ENCODE results near the gene MINDY4B.

MINDY4B gene

DNA sequence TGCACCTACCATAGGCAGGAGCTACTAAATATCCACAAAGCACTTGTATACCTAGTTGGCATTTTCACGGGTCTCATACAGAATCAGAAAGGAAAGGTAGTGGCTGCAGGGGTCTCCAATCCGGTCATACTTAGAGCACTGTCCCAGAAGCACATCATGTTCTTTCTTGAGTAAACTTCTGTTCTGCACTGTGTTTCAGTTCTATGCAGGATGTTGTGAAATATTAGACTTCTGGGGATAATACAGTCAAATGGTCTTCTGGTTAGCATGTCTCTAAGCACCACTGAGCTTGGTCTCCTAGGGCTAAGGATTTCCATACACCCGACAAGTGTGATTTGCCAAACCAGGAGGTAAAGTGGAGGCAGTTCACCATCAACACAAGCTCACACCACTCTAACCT, 27.9 kb downstream of the MINDY4B start:
- TF ChIP-seq, protein P1, sequence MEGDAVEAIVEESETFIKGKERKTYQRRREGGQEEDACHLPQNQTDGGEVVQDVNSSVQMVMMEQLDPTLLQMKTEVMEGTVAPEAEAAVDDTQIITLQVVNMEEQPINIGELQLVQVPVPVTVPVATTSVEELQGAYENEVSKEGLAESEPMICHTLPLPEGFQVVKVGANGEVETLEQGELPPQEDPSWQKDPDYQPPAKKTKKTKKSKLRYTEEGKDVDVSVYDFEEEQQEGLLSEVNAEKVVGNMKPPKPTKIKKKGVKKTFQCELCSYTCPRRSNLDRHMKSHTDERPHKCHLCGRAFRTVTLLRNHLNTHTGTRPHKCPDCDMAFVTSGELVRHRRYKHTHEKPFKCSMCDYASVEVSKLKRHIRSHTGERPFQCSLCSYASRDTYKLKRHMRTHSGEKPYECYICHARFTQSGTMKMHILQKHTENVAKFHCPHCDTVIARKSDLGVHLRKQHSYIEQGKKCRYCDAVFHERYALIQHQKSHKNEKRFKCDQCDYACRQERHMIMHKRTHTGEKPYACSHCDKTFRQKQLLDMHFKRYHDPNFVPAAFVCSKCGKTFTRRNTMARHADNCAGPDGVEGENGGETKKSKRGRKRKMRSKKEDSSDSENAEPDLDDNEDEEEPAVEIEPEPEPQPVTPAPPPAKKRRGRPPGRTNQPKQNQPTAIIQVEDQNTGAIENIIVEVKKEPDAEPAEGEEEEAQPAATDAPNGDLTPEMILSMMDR (IDR thresholded peaks at IDR 0.05; ENCODE audit: low read depth, low read length, missing control alignments), result no peak
- no peak for DNase-seq (ENCODE audit: low read depth)
- no peak overlapping the region for H3K4me3 ChIP-seq (ENCODE audit: low read depth, low read length)
- in situ Hi-C loops (cut with HindIII; ENCODE audit: low sequenced_read_pairs), result no loop called here

GRCh38 chr3:150876611-150877265, 28.5 kb downstream of the MINDY4B start:
- in situ Hi-C loops (cut with HindIII; ENCODE audit: low sequenced_read_pairs), result no loop called here
- TF ChIP-seq, protein P1 (IDR thresholded peaks at IDR 0.05; ENCODE audit: low read depth, low read length, missing control alignments), result no peak

DNA sequence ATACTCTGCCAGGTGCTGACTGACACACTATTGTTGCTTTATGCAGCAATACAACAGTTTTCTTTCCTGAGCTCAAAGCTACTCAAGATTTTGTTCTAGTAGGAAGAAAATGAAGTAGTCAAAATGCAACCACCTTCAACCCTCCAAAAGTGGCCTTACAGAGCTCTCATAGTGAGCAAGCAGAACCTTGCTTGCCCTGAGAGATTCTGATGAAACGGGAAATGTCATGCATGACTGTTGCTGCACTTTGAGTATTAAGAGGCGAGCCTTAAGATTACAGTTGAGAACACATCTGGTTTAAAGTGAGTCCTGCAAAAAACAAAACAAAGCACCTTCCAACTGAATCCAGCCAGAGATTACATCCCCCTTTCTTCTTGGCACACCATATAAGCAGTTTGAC, 29.7 kb downstream of the MINDY4B start:
- TF ChIP-seq, protein P1 (IDR thresholded peaks at IDR 0.05; ENCODE audit: low read depth, low read length, missing control alignments), result no peak
- DNase-seq (ENCODE audit: low read depth), result no peak
- in situ Hi-C loops (cut with HindIII; ENCODE audit: low sequenced_read_pairs), result no loop called here
- H3K4me3 ChIP-seq (ENCODE audit: low read depth, low read length), result no peak overlapping the region

More at GRCh38 chr3:150876611-150877265, 28.5 kb downstream of the MINDY4B start:
- H3K4me3 ChIP-seq (ENCODE audit: low read depth, low read length), result no peak overlapping the region
- DNase-seq (ENCODE audit: low read depth), result no peak

- in situ Hi-C loops (cut with HindIII; ENCODE audit: low sequenced_read_pairs), result no loop called here
- H3K4me3 ChIP-seq (ENCODE audit: low read depth, low read length), result no peak overlapping the region
- TF ChIP-seq, protein P1 (IDR thresholded peaks at IDR 0.05; ENCODE audit: low read depth, low read length, missing control alignments), result no peak
- no peak for DNase-seq (ENCODE audit: low read depth)
These were observed 30.5 kb downstream of the MINDY4B start for GRCh38 chr3:150874666-150875219.

DNA sequence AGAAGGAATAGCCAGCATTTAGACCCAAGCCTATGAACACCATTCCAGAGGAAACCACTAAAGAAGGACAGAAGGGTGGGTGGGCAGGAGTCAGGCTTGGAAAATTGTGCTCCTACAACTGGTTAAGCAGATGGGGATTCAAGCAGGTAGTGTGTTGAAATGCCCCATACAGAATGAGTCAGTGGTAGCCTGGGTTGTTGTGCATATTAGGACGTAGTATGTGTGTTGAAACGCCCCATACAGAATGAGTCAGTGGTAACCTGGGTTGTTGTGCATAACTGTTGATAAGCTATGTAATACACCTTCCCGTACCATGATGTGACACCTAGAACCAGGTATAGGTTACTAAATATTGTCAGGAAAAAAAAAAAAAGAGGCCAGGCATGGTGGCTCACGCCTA, 34.0 kb downstream of the MINDY4B start:
- in situ Hi-C loops (cut with HindIII; ENCODE audit: low sequenced_read_pairs), result no loop called here
- TF ChIP-seq, protein P1 (IDR thresholded peaks at IDR 0.05; ENCODE audit: low read depth, low read length, missing control alignments), result no peak
- DNase-seq (ENCODE audit: low read depth), result no peak
- H3K4me3 ChIP-seq (ENCODE audit: low read depth, low read length), result no peak overlapping the region

DNA sequence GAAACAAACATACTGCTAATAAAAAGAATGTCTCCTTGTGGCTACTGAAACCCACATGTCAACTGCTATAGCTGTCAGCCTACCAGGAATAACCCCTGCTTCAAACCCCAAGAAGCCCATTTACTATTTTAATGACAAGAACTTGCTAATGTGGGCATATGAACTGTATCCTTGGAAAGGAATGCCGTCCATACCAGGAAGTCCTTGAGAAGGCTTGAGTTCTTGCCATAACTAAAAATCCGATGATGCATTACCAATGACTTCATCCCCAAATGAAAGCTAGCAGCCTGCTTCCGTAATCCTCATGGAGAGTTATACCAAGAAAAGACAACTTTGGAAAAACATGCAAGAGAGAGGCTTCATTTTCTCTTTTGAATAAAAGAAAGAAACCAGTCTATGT, 34.8 kb downstream of the MINDY4B start:
- no peak overlapping the region for H3K4me3 ChIP-seq (ENCODE audit: low read depth, low read length)
- DNase-seq (ENCODE audit: low read depth), result peak; percentile 1
- TF ChIP-seq, protein P1 (IDR thresholded peaks at IDR 0.05; ENCODE audit: low read depth, low read length, missing control alignments), result no peak
- in situ Hi-C loops (cut with HindIII; ENCODE audit: low sequenced_read_pairs), result no loop called here
